Measurements from ENCODE around the gene SYNDIG1.

DNA sequence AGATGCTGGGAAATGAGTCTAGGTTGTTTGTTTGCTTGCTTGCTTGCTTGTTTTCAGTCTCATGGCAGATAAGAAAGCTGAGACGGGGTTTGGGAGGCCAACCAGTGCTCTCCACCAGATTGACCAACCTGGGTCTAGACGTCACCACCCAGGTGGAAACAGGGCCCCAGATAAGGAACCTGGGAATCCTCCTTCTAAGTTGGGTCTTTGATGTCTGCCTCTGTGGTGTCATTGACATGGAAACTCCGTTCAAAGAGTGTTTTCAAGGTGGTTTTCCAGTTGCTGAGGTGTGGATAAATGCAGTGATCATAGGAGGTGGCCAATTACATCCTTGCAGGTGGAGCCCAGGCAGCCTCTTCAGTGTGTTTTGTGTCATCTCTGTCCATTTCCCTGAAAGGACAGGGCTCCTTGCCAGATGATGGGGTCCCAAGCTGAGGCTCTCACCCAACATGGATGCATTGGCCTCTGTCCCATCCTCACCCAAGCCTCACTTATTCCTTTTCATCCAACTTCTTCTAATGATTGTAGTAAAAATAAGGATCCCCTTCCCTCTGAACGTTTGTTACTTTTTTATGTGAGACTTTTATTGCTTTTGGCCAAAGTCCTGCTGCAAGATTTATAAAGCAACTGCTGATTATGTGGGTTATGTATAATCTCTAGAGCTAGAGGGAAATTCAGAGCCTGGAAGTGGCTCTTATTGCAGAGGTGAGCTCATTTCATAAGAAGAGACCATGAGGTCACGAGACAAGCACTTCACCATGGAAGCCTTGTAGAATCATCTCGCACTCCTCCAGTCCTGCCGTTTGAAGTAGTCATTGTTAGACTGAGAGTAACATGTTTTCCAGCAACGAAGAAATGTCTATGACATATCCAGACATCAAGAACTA, 32.0 kb upstream of the SYNDIG1 start:
- TF ChIP-seq, protein P1, sequence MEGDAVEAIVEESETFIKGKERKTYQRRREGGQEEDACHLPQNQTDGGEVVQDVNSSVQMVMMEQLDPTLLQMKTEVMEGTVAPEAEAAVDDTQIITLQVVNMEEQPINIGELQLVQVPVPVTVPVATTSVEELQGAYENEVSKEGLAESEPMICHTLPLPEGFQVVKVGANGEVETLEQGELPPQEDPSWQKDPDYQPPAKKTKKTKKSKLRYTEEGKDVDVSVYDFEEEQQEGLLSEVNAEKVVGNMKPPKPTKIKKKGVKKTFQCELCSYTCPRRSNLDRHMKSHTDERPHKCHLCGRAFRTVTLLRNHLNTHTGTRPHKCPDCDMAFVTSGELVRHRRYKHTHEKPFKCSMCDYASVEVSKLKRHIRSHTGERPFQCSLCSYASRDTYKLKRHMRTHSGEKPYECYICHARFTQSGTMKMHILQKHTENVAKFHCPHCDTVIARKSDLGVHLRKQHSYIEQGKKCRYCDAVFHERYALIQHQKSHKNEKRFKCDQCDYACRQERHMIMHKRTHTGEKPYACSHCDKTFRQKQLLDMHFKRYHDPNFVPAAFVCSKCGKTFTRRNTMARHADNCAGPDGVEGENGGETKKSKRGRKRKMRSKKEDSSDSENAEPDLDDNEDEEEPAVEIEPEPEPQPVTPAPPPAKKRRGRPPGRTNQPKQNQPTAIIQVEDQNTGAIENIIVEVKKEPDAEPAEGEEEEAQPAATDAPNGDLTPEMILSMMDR (IDR thresholded peaks at IDR 0.05; ENCODE audit: insufficient read depth, low read depth, low read length) = no peak
- TF ChIP-seq EZH2 (IDR thresholded peaks at IDR 0.05; ENCODE audit: insufficient read depth, low read length) = no peak

Data from astrocyte (in vitro differentiated cells and primary cell).